Stomach (tissue), 4 donors: Measurements from ENCODE around the gene LCN12.

Experiments used
- EP300 ChIP-seq: sonication (generic); formaldehyde crosslinking; IDR thresholded peaks from one replicate; pipeline ENCODE4 v1.6.1; 2017; ENCODE audit warnings: antibody characterized with exemption
- POLR2AphosphoS5 ChIP-seq, 3 donors: sonication (generic); formaldehyde crosslinking; IDR thresholded peaks; one replicate each; pipeline ENCODE4 v1.6.1; 2016; ENCODE audit warnings: antibody characterized with exemption in 3 of 3
- TF ChIP-seq, protein P1 (sequence below), 7 experiments: fragments of 450-650 bp in 4 of 7; fragments of 200-600 bp in 3 of 7; sonication (generic) in 3 of 7; IDR thresholded peaks; one replicate each; pipeline ENCODE4 v1.5.1; 2016 to 2019; ENCODE audit warnings: antibody characterized with exemption in 7 of 7, control low read depth in 2 of 7, mild to moderate bottlenecking in 1 of 7

GRCh38 chr9:136960938-136961275 lies 8.8 kb downstream of the LCN12 start:
- TF ChIP-seq POLR2AphosphoS5 (IDR thresholded peaks at IDR 0.05) (no peak), EP300 (no peak)
- TF ChIP-seq, protein P1, sequence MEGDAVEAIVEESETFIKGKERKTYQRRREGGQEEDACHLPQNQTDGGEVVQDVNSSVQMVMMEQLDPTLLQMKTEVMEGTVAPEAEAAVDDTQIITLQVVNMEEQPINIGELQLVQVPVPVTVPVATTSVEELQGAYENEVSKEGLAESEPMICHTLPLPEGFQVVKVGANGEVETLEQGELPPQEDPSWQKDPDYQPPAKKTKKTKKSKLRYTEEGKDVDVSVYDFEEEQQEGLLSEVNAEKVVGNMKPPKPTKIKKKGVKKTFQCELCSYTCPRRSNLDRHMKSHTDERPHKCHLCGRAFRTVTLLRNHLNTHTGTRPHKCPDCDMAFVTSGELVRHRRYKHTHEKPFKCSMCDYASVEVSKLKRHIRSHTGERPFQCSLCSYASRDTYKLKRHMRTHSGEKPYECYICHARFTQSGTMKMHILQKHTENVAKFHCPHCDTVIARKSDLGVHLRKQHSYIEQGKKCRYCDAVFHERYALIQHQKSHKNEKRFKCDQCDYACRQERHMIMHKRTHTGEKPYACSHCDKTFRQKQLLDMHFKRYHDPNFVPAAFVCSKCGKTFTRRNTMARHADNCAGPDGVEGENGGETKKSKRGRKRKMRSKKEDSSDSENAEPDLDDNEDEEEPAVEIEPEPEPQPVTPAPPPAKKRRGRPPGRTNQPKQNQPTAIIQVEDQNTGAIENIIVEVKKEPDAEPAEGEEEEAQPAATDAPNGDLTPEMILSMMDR (IDR thresholded peaks at IDR 0.05): no peak
